ENCODE results near the gene LTBR. TPM values are rescaled to one million over a fixed set of nuclear protein-coding genes. Genes with fewer than 3 reads are reported as not detected.

The LTBR gene
- total RNA-seq, 1 donor from 2014 or later = 55.8 TPM

DNA sequence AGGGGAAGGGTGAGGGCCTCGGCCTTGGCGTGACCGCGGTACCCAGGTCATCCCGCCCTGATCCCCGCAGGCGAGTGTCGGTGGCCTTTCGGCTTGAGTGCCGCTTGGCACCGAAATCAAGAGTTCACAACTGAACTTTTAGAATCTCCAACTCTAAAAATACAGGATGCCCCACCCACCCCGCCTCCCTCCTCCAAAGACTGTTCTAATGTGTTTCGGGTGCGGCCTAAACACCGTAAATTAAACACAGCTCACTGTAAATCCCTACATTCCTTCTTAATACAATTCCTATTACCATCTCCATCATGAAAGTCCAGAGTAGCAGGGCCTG lies 20.0 kb upstream of the LTBR start:
- no peak for DNase-seq (ENCODE audit: low read depth)
- FAIRE-seq = no peak

GRCh38 chr12:6367065-6367968 lies 16.6 kb upstream of the LTBR start:
- Histone ChIP-seq H3K27me3 (ENCODE audit: control insufficient read depth, insufficient read depth, low read length) (no peaks in the 10 kb centered on the region), H3K36me3 (ENCODE audit: control insufficient read depth, insufficient read depth, low read length) (peaks cover 1% of the 10 kb centered on the region), H3K4me3 (ENCODE audit: low read depth, low read length) (no peak overlapping the region)
- no peak for FAIRE-seq
- TF ChIP-seq CTCF (IDR thresholded peaks at IDR 0.05; ENCODE audit: insufficient read depth, low read length, severe bottlenecking) = peak; percentile 26
- DNase-seq (ENCODE audit: low read depth) = no peak

More for the DNA sequence above, 20.0 kb upstream of the LTBR start:
- Histone ChIP-seq H3K27me3 (ENCODE audit: control insufficient read depth, insufficient read depth, low read length) (no peaks in the 10 kb centered on the region), H3K36me3 (ENCODE audit: control insufficient read depth, insufficient read depth, low read length) (peaks cover 2% of the 10 kb centered on the region), H3K4me3 (ENCODE audit: low read depth, low read length) (peak overlapping the region; percentile 48)
- no peak for TF ChIP-seq CTCF (IDR thresholded peaks at IDR 0.05; ENCODE audit: insufficient read depth, low read length, severe bottlenecking)

DNA sequence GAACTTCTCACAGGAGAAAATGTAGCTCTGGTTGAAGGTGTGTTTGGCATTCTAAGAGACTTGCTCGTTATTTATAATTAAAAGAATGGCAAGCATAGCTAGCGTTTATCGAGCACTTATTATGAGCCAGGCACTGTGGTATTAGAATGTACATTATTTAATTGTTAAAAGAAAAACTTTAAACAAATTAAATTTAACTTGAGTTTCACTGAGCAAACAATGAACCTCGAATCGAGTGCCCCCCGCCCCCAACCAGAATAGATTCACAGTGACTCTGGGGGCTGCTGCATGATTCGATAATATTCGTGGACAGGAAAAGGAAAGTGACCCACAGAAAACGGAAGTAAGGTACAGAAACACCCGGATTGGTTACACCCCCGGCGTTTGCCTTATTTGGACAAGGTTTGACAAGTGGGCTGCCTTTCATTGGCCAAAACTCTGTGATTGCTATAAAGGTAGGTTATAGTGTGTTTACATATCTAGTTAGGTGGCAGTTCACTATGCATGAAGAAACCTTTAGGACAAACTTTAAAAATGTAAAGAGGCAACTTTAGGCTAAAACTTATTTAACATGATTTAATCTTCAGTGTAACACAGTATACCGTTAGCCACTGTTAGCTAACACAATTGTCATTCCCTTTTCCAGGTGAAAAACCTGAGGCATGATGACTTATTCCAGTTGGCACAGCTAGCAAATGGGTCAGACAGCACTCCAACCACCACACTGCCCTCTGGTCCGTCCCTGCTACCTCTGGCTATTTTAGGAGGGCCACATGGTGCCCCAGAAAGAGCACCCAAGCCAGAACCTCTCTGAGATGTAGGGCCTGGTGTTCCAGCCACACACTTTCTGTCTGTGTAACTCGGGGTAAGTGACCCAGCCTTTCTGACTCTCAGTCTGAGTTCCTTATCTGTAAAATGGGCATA lies 15.7 kb upstream of the LTBR start:
- Histone ChIP-seq H3K27me3 (ENCODE audit: control insufficient read depth, insufficient read depth, low read length) (no peaks in the 10 kb centered on the region), H3K36me3 (ENCODE audit: control insufficient read depth, insufficient read depth, low read length) (peaks cover 1% of the 10 kb centered on the region), H3K4me3 (ENCODE audit: low read depth, low read length) (no peak overlapping the region)
- FAIRE-seq (peak; percentile 60), DNase-seq (ENCODE audit: low read depth) (no peak)
- no peak for TF ChIP-seq CTCF (IDR thresholded peaks at IDR 0.05; ENCODE audit: insufficient read depth, low read length, severe bottlenecking)

- no peak for DNase-seq (ENCODE audit: low read depth)
- Histone ChIP-seq H3K36me3 (ENCODE audit: control insufficient read depth, insufficient read depth, low read length) (peaks cover 1% of the 10 kb centered on the region), H3K4me3 (ENCODE audit: low read depth, low read length) (no peak overlapping the region), H3K27me3 (ENCODE audit: control insufficient read depth, insufficient read depth, low read length) (no peaks in the 10 kb centered on the region)
- no peak for FAIRE-seq
- TF ChIP-seq CTCF (IDR thresholded peaks at IDR 0.05; ENCODE audit: insufficient read depth, low read length, severe bottlenecking) = no peak
These were observed 14.9 kb upstream of the LTBR start for GRCh38 chr12:6368906-6369525.

DNA sequence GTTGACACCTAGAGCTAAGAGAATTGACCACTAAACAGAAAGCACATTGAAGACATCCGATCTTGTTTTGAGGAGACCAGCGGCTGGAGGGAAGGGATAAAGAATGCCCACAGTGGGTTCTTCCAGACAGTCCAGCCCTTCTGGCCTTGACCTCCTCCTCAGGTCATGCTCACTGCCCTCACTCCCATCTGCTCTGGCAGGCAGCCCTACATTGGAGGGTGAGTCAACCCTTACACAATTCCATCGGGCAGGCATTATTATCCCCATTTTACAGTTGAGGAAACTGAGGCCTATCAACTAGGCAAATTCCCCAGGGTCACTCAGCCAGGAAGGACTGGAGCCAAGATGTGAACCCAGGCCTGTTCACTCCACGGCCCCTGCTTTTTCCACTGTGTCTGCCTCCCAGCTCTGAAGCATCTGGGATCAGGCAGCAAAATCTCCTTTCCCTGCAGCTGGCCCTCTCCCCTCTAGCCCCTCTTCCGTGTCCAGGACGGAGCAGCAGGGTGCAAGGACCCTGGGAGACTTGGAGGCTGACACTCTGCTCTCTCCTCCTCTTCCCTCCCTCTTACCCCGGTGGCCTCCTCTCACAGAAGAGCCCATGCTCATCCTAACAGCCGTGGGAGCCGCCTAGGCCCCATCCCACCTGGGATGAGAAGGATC lies 13.9 kb upstream of the LTBR start:
- DNase-seq (ENCODE audit: low read depth) = no peak
- FAIRE-seq = no peak
- Histone ChIP-seq H3K36me3 (ENCODE audit: control insufficient read depth, insufficient read depth, low read length) (peaks cover 1% of the 10 kb centered on the region), H3K27me3 (ENCODE audit: control insufficient read depth, insufficient read depth, low read length) (no peaks in the 10 kb centered on the region), H3K4me3 (ENCODE audit: low read depth, low read length) (no peak overlapping the region)
- no peak for TF ChIP-seq CTCF (IDR thresholded peaks at IDR 0.05; ENCODE audit: insufficient read depth, low read length, severe bottlenecking)
